Stimulated activated CD8-positive, alpha-beta memory T cell treated with anti-CD3 and anti-CD28 coated beads, Interleukin-4, amount 100 ng/mL, for 24 hours (primary cell): Measurements from ENCODE around the gene CELA3B.
"Not testable (repeated sequence)": the region's sequence is repeated elsewhere in the genome, so short reads cannot be mapped to it uniquely, and the experiment has no call there.

Experiments
- DNase-seq: peaks from one replicate; pipeline ENCODE4 v3.0.0-alpha.2; 2020; ENCODE audit warnings: low read depth

CELA3B gene, protein sequence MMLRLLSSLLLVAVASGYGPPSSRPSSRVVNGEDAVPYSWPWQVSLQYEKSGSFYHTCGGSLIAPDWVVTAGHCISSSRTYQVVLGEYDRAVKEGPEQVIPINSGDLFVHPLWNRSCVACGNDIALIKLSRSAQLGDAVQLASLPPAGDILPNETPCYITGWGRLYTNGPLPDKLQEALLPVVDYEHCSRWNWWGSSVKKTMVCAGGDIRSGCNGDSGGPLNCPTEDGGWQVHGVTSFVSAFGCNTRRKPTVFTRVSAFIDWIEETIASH

DNA sequence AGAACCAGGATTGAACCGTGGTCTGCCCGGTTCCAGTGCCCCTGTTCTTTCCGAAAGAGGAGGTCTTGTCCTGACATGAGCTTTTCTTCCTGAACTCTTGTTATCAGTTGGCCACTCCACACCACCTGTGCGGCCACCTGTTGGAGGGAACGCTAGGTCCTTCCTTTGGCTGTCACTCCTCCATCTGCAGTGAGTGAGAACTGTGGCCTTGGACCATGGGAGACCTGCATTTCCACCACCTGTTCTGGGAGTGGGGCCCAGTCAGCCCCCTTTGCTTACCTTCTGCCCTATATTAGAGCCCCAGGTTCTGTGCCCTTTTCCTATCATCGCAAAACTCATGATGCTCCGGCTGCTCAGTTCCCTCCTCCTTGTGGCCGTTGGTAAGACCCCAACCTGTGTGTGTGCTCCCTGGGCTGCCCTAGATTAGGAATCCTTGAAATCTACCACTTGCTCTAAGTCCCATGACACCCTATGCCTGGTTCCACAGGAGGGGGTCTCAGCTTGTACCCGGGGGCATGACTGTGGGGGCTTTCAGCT lies at the start of gene CELA3B:
TSS of gene CELA3B (plus strand) at position 320 of the 537 bp plus-strand sequence. CDS start at position 338, 18 bp downstream.
- not testable (repeated sequence) for DNase-seq

DNA sequence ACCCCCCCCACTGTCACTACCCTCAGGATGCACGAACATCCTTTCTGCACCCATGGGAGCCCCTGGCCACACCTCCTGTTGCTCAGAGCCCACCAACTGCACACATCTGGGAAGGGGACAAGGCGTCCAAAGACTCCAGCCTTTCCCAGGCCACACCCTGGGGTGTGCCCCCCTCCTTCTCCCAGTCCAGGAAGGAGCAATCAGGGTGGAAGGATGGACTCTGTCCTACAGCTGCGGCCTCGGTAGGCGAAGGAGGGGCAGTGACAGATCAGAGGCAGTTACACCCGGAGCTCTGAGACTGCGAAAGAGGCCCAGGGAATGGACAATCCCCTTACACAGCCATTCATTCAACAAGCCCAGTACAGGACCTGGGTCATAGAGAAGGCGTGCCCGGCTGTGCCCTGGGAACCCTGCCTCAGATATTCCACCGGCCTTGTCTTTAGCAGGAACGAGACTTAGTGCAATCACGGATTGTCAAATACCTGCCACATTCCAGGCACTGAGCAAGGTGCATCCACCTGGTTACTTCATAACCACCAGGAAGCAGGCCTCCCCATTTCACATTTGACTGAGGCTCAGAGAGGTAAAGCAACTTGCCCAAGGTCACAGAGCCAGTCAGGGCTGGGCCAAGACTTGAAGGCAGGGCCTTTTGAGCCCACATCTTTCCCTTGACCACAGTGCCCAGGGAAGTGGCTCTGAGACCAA lies 49.1 kb upstream of the CELA3B start:
- no peak for DNase-seq

DNA sequence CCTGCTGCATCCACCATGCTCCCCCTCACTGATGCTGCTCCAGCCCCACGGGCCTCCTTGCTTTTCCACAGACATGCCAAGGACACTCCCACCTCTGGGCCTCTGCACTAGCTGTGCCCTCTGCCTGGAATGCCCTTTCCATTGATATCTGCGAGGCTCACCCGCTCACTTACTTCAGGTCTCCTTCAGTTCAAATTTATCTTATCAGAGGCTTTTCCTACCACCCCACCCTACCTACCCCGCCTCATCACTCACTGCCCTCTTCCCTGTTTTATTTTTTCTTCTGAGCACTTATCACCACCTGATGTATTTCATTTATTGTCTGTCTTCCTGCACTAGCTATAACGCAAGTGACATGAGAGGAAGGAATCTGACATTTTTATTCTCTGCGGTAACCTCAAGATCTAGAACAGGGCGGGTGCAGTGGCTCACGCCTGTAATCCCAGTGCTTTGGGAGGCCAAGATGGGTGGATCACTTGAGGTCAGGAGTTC lies 46.7 kb upstream of the CELA3B start:
- no peak for DNase-seq

DNA sequence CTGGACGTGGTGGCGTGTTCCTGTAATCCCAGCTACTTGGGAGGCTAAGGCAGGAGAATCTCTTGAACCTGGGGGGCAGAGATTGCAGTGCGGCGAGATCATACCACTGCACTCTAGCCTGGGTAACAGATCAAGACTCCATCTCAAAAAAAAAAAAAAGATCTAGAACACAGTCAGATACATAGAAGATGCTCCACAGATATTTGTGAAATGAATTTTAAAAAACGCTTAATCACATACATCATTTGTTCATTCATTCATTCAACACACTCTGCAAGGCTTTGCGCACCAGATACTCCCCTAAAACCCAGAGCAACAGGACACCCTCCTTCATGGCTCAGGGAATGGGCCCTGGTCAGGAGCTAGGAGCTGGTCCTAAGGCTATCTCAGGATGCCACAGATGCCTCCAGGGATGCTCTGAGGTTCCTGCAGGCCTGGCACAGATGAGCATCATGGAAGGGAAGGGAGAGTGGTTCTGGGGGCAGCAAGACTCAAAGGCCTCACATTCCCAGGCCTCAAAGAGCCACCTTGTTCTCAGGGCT lies 46.1 kb upstream of the CELA3B start:
- no peak for DNase-seq

DNA sequence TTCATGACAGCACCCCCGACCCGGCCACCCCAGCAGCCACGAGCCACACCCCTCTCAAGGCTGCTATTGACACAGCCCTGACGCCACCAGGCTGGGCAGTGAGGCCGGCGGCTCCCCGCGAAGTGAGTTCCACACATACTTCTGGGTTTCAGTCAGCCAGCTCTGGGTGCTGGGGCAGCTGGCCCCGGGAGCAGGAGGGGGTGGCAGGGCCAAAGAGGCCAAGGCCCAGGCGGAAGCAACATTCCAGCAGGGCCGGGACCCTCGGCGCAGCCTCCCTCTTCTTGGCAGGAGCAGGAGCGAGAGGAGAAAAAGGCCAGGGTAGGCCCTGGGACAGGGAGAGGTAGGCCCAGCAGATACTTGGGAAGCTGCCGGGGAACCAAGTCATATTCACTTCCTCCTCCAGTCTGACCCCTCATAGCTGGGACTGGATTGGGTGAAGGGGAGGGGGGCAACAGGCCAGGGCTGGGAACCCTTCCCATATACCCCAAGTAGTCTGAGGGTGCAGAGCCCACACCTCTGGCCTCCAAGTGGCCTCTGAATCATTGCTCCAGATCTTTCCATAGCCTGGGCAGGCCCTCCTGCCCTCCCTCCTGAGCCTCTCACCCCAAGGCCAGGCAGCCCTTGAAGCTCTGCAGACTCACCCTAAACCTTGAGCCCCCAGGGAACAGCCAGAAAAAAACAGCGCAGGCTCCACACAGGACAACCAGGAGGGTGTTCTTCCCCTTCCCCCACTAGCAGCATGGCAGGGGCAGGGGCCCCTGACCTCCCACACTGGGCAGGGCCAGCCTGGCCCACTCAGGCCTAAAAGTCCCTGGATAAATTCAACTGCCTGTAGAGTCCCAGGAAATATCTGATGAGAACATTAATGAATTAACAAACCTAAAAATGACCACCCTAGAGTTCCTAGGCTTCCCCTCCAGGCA lies 45.4 kb upstream of the CELA3B start:
- no peak for DNase-seq

DNA sequence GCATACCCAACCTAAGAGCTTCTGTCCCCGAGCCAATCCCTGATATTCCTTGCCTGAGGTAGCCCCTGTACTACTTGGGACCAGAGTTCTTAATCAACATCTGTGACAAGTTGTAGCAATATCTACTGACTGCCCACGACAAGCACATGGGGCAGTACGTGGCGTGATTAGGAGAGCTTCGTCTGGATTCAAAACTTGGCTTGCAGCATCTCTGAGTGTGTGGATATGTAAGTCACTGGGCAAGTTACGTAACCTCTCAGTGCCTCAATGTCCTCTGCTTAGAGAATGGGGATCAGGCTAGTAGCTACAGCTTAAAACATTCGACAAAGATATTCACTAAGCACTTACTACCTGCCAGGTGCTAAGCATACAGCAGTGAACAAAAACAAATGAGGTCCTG lies 44.7 kb upstream of the CELA3B start:
- no peak for DNase-seq

DNA sequence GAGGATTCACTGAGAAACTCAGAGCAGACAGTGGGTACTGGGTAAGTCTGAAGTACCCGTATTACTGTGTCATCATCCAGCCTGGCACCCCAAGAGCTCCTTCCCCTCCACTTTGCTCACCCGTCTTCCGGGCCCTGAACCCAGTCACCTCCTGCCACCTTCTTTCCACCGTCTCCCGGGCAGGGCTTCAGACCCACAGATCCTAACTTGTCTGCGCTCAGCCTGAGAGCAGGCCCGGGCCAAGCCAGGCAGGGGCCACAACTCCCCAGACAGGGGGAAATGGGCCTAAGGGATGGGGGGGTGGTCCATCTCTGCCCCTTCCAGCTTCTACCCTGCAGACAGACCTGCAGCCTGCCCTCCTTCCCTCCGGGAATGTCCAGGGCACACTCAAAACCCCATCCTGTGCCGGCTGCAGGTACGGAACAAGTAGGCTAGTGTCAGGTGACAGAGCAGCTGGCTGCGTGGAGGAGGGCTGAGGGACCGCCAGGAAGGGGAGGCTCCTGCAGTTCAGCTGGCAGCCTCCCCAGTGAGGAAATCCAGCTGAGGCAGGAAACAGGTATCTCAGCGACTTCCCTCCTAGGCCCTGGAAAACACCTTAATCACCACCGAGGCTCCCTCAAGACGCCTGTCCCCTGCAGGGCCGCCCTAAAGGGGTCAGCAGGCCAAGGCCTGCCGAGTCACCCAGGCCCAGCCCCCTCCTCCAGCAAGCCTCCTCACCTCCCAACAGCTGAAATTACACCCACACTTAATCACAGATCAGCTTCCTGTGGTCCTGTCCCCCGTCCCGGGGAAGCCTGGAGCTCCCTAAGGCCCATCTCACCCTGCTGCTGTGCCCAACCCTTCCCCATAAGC lies 43.2 kb upstream of the CELA3B start:
- no peak for DNase-seq

DNA sequence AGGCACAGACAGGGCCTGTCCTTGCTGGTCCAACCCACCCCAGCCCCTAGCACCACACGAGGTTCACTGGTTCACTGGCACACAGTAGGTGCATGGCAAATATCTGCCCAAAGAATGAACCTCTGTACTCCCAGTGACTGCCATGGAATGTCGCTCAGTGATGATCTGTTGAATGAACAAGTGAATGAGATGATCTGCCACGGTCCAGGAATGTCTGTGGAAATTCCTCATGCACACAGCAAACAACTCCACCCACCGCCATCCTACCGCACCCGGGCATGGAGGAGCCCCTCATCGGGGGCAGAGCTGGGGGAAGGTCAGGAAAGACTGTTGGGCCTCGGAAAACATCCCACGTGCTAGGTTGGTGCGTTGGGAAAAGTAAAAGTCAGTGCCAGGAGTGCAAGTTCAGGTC lies 41.4 kb upstream of the CELA3B start:
- DNase-seq = no peak

DNA sequence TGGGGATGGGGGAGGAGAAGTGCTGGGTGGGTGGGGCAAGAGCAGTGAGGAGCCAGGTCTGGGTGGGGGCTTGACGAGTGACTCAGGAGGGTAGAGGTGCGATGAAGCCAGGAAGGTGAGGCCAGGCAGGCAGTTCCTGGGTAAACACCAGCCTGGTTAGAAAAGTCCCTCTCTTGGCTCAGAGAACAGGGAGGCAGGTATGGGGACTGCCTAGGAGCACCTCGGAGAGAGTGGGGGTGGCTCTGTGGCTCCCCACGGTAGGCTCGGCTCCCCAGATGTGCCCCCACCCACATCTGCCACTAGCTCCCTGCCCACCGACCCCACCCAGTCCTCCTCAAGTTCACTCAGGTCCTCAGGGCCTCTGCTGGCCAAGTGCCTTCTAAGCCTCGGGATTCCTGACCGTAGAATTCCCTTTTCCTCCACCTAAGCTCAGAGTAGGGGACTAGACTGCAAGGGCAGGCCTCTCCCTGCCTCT lies 40.9 kb upstream of the CELA3B start:
- DNase-seq = no peak

DNA sequence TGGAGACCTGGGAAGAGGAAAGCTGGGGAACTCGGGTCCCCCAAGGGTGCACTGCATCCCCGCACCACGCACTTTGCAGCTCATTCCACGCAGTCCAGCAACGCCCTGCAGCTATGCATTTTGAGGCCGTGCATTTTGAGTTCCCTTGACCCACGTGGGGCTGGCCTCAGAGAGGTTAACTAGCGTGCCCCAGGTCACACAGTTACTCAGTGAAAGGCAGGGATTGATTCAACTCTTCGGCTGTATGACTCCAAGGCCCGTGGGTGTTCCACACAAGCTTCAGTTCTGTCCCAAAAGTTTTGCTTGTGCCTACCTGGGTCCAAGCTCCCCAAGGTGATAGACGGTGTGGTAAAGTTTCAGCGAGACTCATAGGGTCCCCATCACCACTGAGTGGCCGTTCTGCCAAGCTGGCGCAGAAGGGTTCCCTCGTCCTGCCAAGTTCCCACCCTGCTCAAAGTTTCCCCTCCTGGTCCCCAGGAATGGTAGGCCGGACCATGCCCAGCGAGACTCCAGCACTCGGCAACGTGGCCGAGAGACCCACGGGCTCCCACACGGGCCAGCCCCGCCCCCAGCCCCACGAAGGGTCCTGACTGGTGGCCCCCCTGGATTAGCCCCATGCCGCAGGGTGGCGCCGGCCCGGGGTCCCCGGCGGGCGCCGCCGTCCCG lies 40.3 kb upstream of the CELA3B start:
- DNase-seq = no peak

DNA sequence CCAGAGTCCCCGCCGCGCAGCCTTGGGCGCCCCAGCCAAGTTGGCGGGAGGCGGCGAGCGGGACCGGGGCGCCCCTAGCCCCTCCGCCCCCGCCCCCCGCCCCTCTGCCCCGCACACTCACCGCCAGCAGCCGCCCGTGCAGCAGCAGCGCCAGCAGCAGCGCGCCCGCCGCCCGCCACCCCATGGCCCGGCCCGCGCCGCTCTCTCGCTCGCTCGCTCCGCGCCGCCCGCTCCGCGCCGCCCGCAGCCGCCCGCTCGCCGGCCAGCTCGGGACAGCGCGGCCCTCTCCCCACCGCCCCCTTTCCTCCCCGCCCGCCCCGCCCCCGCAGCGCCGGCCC lies 39.8 kb upstream of the CELA3B start, which contains the start of gene HSPG2:
TSS of gene HSPG2 (minus strand) at position 277 of the 338 bp plus-strand sequence. CDS start at position 184, 93 bp downstream.
- no peak for DNase-seq

DNA sequence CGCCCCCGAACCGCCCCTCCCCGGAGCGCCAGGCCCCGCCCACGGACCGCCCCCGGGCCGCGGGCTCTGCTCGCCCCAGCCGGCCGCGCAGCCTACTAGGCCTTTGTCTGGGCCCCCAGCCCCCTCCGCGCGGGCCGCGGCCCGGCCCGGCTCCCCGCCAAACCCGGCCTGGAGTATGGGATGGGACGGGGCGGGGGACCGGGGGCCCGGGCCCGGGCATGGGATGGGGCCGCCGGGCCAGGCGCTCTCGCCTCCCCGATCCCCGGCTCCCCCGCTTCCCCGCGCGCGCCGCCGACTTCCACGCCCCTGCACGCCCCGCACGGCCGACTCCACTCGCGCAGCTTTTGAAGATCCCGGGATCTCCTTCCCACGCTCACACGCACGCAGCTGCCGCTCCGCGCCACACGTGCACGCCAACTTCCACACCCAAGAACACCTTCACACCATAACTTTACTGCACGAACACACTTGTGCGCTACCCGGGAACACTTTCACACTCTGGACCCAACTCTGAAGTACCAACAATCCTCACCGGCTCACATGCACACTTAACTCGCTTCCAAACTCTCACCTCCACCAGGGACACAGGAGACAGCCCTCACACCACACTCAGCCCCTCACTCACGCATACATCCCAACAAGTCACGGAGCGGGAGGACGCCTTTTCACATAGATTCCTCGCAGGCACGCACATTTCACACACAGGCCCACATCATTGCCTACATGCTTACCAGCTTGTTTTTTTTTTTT lies 39.3 kb upstream of the CELA3B start:
- peak; percentile 46 for DNase-seq

DNA sequence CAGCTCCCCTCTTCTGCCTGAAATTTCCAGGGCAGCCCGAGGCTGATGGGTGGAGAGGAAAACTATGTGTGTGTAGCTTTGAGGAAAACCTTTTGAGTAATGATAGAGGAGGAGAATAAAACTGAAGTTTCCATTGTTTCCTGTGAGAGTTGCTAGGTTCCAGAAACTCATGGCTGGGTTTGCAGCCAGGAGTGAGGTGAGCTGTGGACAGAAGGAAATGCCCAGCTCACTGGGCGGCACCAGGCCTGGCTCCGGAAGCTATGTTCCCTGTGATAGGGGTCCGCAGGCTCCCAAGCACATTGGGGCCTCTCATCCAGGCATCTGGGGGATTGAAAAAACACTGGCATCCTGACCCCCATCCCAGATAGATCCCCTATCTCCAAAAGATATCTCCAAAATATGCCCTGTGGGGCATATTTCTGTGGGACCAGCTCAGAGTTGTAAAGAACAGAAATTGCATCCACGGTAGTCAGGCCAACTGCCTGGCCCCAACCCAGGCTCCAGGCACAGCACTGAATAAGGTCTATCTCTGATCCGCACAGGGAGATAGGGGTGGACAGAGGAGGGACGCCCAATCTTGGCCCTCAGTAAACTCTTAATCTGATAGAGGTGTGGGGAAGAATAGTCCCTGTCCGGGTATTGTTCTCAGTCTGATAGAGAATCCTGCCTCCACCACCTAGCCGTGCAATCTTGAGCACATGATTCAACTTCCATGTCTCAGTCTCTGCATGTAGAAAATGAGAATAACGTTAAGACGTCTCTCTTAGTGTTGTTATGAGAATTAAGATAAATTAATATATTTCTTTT lies 37.9 kb upstream of the CELA3B start:
- DNase-seq = no peak

DNA sequence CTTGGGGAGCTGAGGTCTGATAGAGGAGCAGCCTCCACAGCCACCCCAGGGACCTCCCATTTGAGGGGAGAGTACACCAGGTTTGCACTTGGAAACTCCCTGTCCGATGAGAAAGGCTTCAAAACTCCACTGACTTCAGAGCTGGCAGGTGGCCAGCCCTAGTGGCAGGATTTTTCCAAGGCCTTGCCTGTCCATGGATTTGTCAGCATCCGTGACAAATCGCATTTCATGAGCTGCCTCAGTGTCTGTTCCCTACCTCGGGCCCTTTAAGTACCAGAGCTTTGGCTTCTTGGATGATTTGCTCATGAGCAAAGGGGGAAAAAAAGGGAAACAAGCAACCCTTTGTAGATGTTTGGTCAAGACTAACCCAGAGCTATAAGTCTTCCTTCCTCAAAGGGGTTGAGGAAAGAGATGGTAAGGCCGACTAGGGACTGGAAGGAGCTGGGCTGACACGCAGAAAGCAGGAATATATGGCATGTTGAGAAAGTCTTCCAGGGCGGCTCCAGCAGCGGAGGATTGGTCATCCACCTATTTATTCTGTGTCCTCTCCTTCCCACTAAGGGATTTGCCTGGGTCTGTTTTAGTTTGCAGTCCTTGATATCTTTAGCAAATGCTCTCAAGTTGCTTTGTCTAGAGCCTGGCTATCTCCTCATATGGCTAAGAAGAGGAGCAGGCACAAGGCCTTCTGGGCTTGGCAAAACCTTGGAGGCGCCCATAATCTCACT lies 37.0 kb upstream of the CELA3B start:
- no peak for DNase-seq

DNA sequence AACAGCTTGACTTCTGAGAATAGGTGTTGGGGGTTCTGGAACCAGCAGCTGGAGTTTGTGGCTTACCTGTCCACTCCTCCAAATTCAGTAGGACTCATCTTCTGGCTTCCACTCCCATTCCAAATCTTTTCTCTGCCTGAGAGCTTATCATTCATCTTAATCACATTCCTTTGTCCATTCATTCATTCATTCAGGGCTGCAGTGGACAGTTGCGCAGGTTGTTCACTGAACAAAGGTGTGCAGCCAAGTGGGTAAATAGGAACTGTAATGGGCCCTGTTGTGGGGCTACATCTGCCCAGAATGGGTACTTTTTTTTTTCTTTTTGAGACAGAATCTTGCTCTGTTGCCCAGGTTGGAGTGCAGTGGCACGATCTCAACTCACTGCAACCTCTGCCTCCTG lies 36.3 kb upstream of the CELA3B start:
- DNase-seq = no peak

DNA sequence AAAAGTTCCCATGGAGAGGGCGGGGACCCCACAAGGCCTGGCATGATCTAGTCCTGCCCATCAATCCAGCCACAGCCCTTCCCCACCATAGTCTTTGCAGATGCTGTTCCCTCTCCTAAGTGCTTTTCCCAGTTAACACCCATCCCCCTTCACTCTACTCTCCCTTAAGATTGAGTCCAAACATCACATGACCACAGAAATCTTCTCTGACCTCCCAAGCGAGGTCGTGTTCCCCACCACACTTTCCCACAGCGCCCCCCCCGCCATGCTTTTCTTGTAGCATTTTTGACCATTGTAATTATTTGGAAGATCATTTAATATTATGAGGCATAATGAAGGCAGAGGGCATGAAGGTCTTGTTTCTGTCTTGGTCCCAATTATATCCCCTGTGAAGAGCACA lies 35.5 kb upstream of the CELA3B start:
- no peak for DNase-seq

DNA sequence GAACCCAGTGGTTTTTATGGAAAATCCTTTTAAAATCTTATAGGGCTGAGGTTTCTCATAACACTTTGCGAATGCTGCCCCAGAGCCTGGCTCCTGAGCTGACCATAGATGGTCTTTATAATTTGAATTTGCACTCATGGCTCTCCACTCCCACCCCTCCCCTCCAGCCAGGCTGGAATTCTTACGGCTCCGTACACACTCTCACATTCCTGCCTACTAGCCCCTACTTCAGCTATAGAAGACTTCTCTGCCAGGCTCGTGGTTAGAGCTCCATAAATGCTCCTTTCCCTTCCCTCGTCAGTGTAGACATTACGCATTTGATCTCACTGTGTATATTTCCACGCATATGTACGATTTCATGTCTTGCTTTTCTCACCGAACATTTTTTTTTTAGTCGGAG lies 34.4 kb upstream of the CELA3B start:
- DNase-seq = no peak
